IPS DF 19.7 (cell line): Measurements from ENCODE around the gene BRINP3.

ENCODE experiments used
- DNase-seq: peaks from one replicate; pipeline ENCODE4 v3.0.0-alpha.2; 2013; ENCODE audit warnings: low read depth, low spot score

BRINP3 gene

DNA sequence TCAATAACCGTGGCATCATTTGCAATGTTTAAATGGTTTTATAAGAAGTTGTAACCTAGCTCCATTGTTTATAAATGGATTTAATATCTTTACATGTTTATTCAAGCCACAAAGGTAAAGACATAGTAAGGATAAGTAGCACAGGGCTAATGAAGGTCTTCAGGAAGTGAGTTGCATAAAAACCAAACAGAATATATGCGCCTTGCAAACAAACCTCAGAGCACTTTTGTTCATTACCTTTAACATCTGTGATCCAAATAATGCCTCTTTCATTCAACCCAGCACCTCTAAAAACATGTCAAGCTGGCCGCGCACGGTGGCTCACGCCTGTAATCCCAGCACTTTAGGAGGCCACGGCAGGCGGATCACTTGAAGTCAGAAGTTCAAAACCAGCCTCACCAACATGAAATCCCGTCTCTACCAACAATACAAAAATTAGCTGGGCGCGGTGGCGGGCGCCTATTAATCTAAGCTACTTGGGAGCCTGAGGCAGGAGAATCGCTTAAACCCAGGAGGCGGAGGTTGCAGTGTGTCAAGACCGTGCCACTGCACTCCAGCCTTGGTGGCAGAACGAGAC lies 25.3 kb downstream of the BRINP3 start:
- no peak for DNase-seq

DNA sequence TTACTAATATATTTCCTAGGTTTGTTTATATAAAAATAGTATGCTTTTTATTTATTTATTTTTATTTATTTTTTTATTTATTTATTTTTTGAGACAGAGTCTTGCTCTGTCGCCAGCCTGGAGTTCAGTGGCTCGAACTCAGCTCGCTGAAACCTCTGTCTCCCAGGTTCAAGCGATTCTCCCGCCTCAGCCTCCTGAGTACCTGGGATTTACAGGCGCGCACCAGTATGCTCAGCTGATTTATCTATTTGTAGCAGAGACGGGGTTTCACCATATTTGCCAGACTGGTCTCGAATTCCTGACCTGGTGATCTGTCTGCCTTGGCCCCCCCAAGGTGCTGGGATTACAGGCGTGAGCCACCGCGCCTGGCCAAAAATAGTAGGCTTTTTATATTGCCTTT lies 33.2 kb downstream of the BRINP3 start:
- no peak for DNase-seq

DNA sequence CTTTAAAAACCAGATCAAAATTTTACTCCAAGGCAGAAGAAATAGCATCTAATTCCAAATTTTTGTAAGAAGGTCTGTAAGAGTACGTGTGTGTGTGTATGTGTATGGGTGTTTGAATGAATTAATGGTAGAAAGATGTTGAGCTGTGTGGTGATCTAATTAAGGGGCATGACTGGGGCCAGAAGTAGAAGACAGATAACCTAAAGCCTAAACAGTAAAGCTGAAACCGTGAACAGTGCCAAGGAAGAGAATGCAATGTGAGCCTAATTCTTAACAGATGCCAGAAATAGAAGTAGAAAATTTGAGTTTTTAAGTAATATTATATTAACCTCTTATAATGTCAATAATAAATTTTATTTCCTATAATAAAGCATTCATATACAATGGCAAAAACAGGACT lies 38.2 kb downstream of the BRINP3 start:
- DNase-seq, result no peak

DNA sequence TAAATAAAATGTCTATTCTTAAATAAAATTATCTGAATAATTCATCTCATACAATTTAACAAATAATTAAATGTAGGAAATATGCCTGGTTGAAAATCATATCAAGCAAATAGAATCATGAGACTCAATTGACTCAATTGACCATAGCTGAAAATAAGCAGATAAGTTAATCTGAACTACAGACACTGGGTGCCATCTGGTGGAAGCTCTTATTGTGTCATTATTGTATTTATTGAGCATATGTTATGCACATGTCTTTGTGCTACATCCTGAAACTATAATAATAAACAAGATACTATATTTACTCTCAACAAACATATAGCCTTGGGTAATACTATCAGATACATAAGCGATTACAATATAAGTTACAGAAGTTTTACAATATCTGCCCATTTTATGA lies 41.0 kb downstream of the BRINP3 start:
- DNase-seq, result no peak

DNA sequence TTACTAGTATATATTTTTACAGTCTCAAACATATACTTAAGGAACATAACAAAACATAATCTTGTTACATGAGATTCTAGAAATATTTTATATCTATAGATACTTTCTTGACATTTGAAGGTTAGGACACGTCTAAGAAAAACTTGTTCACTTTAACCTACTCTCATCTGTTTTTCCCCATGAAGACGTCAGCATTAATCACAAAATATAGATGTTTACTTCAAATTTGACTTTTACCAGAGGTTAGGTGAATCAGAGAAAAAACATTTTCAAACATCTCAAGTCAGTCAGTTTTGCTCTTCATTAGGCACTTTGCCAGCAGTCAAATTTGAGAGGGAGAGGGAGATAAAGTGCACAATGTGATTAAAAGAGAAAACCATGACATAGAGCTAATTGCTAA lies 47.7 kb downstream of the BRINP3 start:
- no peak for DNase-seq

DNA sequence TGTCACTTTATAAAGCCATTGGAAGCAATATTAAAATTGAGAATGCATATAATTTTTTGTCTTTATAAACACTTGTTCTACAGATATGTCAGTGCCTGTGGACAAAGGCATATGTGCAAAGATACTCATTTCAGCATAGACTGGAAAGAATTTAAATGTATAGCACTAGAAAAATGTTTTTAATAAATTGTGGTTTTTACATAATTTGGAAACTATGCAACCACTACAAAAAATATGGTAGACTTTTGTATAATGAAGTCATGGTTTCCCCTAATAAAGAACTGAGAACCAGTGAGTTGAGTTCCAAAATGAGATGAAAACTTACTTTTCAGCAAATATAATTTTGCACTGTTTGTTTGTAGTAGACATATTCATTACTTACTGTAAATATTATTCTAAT lies 48.5 kb downstream of the BRINP3 start:
- DNase-seq, result no peak

DNA sequence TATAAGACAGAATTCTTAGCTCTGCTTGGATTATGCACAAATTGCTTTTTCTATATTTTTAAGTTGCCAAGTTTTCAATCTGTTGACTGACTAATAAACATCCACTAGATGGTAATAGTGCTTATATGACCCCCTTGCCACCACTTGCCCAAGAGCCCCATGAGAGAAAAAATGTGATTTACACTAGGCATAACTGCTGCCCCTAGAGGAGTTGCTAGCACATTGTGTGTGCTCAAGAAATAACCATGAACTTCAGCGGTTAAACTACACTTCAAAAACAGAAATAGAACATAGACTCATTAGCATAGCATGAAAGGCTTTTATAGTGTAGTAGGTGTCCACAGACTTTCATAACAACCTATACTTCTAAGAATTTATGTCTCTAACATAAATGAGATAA lies 61.4 kb downstream of the BRINP3 start:
- DNase-seq, result no peak

DNA sequence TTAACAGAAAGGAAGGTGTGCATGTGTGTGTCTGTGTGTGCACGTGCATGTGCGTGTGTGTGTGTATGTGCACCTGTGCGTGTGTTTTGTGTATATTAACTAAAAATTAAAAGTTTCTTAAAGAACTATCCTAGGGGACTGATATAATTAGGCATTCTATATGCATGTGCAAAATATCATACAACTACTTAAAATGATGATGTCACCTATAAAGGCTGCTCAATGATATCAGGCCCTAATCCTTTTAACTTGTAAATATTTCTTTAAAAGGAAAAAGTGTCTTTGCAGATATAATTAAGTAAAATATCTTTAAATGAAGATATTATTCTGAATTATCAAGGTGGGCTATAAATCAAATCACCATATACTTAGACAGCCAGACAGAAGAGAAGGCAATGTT lies 64.5 kb downstream of the BRINP3 start:
- no peak for DNase-seq

DNA sequence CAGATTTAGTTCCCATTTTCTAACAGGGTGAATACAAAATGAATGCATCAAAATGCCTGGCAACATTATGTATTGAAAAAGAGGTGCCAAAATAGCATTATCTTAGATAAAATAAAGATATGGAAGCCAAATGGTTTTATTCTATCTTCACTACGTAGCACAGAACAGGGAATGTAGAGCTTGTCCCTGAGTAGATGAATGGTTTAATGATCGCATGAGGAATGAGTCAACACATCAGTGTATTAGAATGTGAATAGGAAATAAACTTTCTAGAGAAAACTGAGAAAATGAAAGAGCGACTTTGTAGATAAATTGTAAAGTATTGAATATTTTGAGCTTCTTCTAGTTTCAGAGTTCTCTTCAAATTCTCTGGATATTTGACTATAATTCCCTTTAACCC lies 74.3 kb downstream of the BRINP3 start:
- DNase-seq, result no peak

DNA sequence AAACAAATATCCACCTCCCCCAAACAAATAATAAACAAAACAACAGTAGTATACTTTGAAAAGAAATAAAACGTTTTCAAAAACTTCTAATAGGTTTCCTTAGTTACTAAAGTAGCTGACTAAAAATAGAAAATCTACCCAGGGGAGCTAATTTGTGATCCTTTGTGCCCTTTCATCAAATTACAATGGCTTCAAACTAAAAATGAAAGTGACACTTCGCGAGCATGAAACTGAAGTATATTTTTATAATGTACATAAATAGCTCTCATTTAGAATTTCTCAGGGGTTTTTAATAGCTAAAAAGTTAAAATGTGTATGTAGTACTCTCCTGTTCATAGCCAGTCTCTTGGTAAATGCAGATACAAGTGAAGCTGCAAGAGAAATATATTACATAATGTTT lies 78.4 kb downstream of the BRINP3 start:
- DNase-seq, result no peak

DNA sequence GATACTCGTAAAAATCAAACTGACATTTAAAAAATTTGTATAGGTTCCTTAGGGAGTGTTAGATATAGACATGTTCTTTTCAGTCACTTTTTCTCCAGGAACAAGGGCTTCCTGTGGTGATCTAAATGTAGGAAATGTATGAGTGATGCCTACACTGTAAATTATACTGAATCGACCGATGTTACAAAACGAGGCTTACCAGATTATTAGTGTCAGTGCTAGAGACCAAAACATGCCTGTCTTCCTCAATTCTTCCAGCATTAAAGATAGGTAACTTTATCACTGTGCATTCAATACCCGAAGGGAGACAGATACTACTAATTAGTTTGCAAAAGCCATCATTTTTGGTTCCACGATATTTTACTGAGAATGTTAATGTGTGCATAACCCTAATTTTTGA lies 86.1 kb downstream of the BRINP3 start:
- DNase-seq, result no peak

DNA sequence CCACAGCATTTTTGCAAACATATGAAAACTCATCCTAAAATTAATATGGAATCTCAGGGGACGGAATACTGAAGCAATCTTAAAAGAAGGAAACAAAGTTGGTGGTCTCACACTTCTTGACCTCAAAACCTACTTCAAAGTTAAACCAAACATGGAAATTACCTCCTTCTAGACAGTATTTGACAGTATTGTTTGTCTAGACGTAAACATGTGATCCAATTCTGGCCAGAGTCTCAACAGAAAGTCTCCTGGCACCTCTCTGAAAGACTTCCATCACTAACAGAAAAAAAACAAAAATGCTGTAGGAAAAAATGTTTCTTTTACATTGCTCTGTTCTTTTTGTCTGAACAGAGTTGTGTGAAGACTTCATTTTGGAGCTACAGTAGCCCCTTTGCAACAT lies 99.7 kb downstream of the BRINP3 start:
- DNase-seq, result no peak

DNA sequence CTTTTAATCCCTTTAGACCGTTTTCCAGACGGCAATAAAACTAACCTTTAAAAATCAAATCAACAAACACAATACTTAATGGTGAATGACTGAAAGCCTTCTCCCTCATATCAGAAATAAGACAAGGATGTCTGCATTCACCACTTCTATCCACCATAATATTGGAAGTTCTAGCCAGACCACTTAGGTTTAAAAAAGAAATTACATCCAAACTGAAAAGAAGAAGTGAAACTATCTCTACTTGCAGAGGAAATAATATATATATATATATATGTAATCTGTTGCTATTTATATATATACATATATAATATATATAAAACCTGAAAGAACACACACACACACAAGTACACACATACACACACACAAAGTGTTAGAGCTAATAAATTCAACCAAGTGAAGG lies 100.4 kb downstream of the BRINP3 start:
- DNase-seq, result no peak

DNA sequence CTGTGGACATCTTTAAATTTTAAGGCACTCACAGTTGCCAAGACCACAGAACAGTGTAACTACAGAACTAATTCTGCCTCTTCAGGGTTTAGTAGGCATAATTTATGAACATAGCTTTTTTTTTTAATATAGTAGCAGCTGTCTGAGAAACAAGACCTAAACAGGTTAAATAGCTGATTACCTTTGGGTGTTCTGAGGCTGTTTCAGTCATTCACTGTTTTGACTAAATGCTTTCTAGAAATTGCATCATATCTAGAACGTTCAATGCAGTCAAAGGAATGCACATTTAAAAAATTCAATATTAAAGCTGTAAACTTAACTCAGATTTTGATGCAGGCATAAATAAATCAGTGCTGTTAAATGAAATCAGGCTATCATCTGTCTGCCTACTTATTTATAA lies 101.6 kb downstream of the BRINP3 start:
- DNase-seq, result no peak

DNA sequence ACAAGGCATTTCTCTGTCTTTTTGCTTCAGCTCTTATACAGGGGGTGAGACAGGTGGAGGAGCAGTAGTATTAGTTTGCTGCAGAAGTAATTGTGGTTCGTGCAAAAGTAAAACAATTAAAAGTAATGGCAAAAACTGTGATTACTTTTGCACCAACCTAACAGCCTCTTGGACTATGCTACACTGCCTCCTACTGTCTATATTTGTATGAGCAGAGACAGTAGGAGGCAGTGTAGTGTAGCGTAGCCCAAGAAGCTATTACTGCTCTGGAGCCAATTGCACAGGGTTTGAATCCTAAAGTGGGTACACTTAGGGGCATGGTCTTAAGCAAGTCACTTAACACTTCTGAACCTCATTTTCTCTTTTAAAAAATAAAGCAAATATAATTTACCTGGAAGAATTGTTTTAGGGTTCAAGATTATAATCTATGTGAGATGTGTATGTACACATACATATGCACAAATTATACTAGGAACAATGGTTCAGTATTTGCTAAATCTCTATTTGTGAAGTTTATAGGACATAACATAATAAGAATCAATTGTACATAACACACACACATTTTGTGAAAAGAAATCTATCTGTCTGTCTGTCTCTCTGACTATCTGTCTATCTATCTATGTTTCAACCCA lies 103.8 kb downstream of the BRINP3 start:
- DNase-seq, result no peak

DNA sequence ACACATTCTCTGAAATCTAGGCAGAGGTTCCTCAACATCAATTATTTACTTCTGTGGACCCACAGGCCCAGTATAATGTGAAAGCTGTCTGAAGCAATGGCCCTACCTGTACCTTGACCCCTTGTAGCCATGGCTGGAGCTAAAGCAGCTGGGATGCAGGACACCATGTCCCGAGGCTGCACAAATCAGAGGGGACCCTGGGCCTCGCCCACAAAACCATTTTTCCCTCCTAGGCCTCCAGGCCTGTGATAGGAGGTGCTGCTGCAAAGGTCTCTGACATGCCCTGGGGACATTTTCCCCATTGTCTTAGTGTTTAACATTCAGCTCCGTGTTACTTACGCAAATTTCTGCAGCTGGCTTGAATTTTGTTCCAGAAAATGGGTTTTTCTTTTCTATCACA lies 110.5 kb downstream of the BRINP3 start:
- no peak for DNase-seq

DNA sequence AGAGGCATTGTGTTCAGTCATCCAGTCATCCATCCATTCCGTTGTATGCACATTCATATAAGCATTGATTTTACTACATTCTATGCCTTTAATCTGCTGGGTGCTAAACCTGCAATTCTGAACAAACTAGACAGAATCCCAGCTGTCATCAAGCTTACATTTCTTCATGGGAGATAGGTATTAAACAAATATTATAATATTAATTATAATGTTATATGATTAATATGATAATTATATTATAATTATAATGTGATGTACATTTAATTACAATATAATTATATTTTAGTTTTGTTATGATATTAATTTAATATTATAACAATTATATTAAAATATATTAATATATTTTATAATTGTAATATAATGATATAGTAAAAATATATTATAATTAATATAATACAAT lies 112.4 kb downstream of the BRINP3 start:
- no peak for DNase-seq

DNA sequence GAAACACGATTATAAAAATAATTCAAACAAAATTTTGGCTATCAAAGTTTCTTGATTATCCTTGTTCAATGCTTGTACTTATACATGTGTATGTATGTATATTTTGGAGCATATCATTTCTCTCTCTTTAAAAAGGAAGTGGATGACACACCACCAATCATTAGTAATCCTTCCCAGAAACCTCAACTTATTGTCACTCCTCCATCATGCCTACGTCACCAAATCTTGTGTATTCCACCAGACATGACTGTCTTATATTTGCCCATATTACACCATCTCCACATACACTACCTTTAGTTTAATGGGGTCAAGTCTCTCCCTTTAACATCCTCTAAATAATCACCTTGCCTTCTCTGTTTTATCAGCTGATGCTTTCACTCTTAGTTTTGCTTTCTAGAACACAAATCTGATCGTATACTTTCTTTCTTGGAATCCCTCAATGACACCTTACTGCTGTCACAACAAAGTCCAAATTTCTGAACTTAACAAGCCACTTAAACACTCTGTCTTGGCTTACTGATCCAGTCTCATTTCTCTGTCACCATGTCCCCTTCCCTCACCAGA lies 124.0 kb downstream of the BRINP3 start:
- DNase-seq, result no peak

DNA sequence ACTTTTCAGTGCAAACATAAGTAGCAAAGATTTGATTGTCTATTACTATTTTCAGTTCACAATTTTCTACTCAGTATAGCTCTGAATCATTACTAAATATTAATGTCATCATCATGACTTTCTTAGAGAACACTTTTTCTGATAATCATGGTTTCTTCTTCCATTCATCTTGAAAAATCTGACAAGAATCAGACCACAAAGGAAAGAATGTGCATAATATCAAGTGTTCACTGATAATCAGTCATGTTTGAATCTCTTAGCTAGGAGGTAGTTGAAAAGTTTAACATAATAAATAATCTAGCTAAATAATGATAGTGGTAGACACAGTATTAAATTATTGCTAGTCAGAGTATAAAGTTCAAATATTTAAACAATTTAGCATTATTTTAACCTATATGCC lies 133.2 kb downstream of the BRINP3 start:
- DNase-seq, result no peak

DNA sequence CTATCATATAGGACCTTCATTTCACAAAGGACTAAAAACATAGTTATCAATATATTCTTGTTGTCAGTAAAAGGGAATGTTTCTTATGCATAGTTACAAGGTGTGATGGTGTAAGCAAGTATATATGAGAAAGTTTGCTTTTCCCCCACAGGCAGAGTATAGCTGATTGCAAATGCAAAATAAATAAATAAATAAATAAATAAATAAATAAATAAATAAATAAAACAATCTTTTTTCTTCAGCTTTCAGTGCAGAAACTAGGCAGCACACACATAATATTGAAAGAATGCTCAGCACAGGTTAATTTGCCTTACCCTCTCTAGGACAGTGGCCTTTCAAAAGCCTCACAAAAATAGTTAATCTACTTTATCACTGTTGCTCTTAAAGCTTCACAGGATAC lies 138.8 kb downstream of the BRINP3 start:
- no peak for DNase-seq

DNA sequence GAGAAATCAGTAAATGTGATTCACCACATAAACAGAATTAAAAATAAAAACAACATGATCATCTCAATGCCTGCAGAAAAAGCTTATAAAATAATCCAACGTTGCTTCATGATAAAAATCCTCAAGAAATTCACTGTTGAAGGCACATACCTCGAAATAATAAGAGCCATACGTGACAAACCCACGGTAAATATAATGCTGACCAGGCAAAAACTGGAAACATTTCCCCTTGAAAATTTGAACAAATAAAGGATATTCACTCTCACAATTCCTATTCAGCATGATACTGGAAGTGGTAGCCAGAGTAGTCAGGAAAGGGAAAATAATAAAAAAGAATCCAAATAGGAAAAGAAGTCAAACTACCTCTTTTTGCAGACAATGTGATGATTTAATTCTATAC lies 148.8 kb downstream of the BRINP3 start:
- DNase-seq, result no peak

DNA sequence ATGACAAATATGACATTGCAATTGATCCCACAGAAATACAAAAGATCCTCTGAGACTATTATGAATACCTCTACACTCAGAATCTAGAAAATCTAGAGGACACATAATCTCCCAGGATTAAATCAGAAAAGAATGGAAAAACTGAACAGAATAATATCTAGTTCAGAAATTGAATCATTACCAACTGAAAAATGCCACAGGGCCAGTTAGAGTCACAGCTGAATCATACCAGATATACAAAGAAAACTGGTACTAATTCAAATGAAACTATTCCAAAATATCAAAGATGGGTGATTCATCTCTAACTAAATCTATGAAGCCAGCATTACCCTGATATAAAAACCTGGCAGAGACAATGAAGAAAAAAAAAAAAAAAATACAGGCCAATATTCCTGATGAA lies 149.3 kb downstream of the BRINP3 start:
- DNase-seq, result no peak

DNA sequence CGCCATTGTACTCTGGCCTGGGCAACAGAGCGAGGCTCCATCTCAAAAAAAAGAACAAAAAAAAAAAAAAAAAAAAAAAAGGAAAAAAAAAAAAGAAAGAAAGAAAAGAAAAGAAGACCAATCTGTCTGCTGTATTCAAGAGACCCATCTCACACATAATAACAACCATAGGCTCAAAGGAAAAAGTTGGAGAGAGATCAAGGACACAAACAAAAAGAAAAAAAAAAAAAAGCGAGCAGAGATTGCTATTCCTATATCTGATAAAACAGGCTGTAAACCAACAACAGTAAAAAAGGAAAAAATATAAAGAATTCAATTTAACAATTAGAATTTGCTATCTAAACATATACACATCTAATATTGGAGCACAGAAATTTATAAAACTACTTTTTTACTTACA lies 150.4 kb downstream of the BRINP3 start:
- DNase-seq, result no peak

DNA sequence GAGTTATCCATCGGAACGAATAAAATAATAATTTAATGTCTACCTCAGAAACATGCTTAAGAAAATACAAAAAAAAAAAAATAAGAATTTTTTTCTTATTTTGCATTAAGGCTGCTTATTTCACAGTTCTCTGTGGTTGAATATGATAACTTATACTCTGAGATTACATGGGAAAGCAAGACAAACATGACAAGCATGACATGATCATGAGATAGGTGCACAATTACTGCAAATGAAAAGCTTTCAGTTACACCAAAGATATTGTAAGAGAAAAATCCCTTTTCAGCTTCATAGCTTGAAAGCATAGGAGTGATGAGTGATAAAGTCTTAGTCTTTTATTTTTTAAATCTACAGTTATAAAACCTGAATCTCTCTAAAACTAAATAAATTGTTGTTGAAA lies 154.1 kb downstream of the BRINP3 start:
- no peak for DNase-seq
